Kidney tubule cell (primary cell): ENCODE results near the gene LRP2.

Experiments used
- DNase-seq: peaks from one replicate; pipeline ENCODE4 v3.0.0-alpha.2; 2018; ENCODE audit warnings: low spot score

LRP2 gene

GRCh38 chr2:169240405-169240804, 121.9 kb downstream of the LRP2 start:
- no peak for DNase-seq

GRCh38 chr2:169237939-169238338, 124.4 kb downstream of the LRP2 start:
- DNase-seq, result no peak

GRCh38 chr2:169237286-169237685, 125.0 kb downstream of the LRP2 start:
- DNase-seq, result no peak

GRCh38 chr2:169232551-169233154, 129.7 kb downstream of the LRP2 start:
- no peak for DNase-seq

- no peak for DNase-seq
Measured at GRCh38 chr2:169230204-169230603, 132.1 kb downstream of the LRP2 start.

GRCh38 chr2:169229590-169229989, 132.7 kb downstream of the LRP2 start:
- DNase-seq, result no peak

GRCh38 chr2:169225906-169226305, 136.4 kb downstream of the LRP2 start:
- DNase-seq, result peak; percentile 20

GRCh38 chr2:169225233-169225750, 137.0 kb downstream of the LRP2 start:
- DNase-seq, result peak; percentile 13

- peak; percentile 60 for DNase-seq
Measured at GRCh38 chr2:169222665-169223064, 139.7 kb downstream of the LRP2 start.

- DNase-seq, result peak; percentile 36
Measured at GRCh38 chr2:169221745-169222369, 140.5 kb downstream of the LRP2 start.

GRCh38 chr2:169210917-169211316, 151.4 kb downstream of the LRP2 start:
- DNase-seq, result no peak

GRCh38 chr2:169208026-169208425, 154.3 kb downstream of the LRP2 start:
- no peak for DNase-seq

- DNase-seq, result no peak
Measured at GRCh38 chr2:169205176-169205575, 157.2 kb downstream of the LRP2 start.

GRCh38 chr2:169203952-169204351, 158.4 kb downstream of the LRP2 start:
- DNase-seq, result no peak

GRCh38 chr2:169200756-169201155, 161.6 kb downstream of the LRP2 start:
- DNase-seq, result no peak

GRCh38 chr2:169193618-169194017, 168.7 kb downstream of the LRP2 start:
- DNase-seq, result no peak

- peak; percentile 9 for DNase-seq
Measured at GRCh38 chr2:169190197-169190775, 172.0 kb downstream of the LRP2 start.

GRCh38 chr2:169189132-169189531, 173.2 kb downstream of the LRP2 start:
- DNase-seq, result no peak

- DNase-seq, result no peak
Measured at GRCh38 chr2:169185711-169186110, 176.6 kb downstream of the LRP2 start.

- peak; percentile 19 for DNase-seq
Measured at GRCh38 chr2:169184074-169184473, 178.3 kb downstream of the LRP2 start.

- DNase-seq, result no peak
Measured at GRCh38 chr2:169182573-169182972, 179.8 kb downstream of the LRP2 start.

GRCh38 chr2:169178804-169179390, 183.4 kb downstream of the LRP2 start:
- DNase-seq, result no peak

- no peak for DNase-seq
Measured at GRCh38 chr2:169178364-169178763, 184.0 kb downstream of the LRP2 start.
